ENCODE measurements around the gene ZSCAN1.
"Not testable (repeated sequence)": the region's sequence is repeated elsewhere in the genome, so short reads cannot be mapped to it uniquely, and the experiment has no call there.

The ZSCAN1 gene, protein sequence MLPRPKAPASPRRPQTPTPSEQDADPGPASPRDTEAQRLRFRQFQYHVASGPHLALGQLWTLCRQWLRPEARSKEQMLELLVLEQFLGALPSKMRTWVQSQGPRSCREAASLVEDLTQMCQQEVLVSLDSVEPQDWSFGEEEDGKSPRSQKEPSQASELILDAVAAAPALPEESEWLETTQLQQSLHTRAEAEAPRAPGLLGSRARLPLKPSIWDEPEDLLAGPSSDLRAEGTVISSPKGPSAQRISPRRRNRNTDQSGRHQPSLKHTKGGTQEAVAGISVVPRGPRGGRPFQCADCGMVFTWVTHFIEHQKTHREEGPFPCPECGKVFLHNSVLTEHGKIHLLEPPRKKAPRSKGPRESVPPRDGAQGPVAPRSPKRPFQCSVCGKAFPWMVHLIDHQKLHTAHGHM

DNA sequence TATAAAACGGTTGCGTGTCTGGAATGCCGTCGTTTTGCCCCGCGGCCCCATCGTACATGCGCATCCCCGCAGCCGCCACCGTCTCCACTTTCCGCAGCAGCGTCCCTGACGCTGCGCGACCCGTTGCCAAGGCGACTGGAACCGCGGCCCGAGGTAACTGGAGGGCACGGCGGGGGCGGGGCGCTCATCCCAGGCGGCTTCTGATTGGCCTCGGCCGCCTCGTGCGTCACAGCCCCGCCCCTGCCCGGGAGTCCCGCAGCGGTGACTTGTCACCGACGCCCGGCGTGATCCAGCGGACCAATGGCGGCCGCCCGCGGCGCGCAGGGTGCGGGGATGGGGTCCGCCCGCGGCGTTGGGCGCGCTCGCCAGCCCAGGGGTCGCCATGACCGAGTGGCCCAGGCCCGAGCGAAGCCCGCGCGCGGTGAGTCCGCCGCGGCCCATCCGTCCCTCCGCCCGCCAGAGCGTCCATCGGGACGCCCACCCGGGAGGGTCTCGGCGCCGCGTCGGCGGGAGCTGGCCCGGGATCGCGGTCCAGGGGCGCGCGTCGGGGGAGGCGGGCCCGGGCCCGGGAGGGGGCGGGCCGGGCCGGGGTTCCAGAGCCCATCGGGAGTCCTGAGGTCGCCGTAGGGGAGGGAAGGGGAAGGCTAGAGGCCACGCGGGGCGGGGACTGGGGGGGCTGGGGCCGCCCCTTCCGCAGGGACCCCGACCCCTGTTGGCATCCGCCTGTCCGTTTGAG is at the start of gene ZSCAN1:
ZSCAN1 (plus strand) TSS at position 285 of the 736 bp plus-strand sequence. CDS start 3,812 bp downstream, outside the sequence.
- FAIRE-seq (no peak), DNase-seq (ENCODE audit: insufficient read length, low spot score) (no peak)

GRCh38 chr19:57992841-57993240 is 41.0 kb upstream of the ZSCAN1 start:
- DNase-seq (ENCODE audit: insufficient read length, low spot score) (no peak), FAIRE-seq (no peak)

DNA sequence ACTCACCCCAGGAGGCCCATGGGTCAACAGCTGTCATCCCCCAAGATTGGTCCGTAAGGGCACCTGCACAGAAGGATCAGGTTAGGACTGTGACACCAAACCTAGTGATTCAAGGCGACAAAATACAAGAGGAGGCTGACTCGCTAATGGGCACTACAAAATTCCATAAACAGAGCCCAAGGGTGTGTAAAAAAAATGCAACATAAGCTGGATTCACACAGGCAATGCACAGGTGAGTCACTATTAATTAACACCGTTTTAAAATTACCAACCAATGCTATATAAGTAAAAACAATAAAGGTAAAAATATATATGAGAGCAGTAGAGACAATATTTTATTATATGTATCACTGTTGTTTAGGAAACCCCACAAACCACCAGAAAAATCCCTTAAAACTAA is 33.1 kb upstream of the ZSCAN1 start:
- FAIRE-seq, result no peak
- no peak for DNase-seq (ENCODE audit: insufficient read length, low spot score)

DNA sequence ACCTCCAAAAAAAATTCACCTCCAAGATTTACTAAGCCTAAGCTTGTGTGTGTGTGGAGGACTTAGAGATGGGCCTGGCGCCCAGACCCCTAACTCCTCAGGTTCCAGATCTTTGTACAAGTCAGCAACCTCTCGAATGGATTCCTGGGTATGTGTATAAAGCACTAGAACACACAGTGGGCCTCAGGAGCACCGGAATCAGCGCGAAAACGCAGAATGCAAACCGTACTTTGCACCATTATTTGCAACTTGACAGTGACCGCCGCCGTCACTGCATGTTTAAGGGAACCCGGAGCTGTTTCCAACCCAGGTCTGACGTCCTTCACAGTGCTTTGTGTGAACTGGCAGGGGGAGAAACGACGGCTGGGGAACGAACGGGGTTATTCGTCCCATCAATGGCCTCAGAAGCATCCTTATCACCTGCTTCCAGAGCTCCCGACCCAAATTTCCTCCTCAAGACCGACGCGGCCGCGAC is 31.9 kb upstream of the ZSCAN1 start:
- DNase-seq (ENCODE audit: insufficient read length, low spot score) (no peak), FAIRE-seq (no peak)

GRCh38 chr19:58002384-58003173 is 31.2 kb upstream of the ZSCAN1 start, which contains the start of gene ZNF606:
ZNF606 (minus strand) TSS chr19:58002820; CDS start chr19:58001319, 1,501 bp downstream.
- FAIRE-seq (peak; percentile 76), DNase-seq (ENCODE audit: insufficient read length, low spot score) (peak; percentile 90)

DNA sequence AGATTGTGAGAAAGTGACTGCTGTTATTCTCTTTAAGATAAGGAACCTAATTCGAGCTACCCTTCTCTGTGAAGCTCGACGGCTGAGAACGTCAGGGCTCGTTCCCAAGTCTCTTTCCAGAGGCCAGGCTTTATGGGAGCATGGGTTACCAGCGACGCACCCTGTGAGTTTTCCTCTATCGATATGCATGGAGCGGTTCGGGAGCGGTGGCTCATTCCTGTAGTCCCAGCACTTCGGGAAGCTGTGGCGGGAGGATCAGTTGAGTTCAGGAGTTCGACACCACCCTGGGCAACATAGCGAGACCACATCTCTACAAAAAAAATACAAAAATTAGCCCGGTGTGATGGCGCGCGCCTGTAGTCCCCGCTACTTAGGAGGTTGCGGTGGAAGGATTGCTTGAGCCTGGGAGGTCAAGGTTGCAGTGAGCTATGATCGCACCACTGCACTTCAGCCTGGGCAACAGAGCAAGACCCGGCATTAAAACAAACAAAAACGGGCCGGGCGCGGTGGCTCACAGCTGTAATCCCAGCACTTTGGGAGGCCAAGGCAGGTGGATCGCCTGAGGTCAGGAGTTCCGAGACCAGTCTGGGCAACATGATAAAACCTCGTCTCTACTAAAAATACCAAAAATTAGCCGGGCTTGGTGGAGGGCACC is 30.5 kb upstream of the ZSCAN1 start:
- DNase-seq (ENCODE audit: insufficient read length, low spot score) (no peak), FAIRE-seq (no peak)

DNA sequence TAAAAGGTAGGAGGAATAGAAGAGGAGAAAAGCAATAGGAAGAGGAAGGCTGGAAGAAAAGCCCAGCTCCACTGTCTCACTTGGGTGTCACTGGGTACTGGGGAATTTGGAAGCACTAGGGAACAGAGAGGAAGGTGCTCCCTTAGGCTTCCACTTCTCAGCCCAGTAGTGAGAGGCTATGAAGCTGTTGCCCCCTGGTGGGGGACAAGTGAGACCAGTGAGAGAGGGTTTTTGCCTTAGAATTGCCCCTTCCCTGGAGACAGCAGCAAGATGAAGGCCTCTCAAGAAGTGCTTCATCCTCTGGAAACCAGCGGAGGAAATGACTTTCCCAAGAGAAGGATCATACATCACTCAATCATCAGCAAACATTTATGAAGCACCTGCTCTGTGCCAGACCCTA is 26.5 kb upstream of the ZSCAN1 start:
- DNase-seq (ENCODE audit: insufficient read length, low spot score), result no peak
- no peak for FAIRE-seq

DNA sequence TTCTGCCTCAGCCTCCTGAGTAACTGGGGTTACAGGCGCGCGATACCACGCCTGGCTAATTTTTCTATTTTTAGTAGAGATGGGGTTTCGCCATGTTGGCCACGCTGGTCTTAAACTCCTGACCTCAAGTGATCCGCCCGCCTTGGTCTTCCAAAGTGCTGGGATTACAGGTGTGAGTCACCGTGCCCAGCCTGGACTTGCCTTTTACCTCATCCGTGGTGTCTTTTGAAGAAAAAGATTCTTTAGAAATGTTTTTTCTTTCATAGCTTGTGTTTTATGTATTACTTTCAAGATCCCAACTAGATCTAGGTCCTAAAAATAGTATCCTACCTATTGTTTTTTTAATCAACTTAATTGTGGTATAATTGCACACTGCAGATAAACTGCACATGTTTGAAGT is 24.9 kb upstream of the ZSCAN1 start:
- FAIRE-seq; DNase-seq (ENCODE audit: insufficient read length, low spot score): not testable (repeated sequence)

- DNase-seq (ENCODE audit: insufficient read length, low spot score), result no peak
- FAIRE-seq, result no peak
Measured at GRCh38 chr19:58009301-58009665, 24.5 kb upstream of the ZSCAN1 start.

DNA sequence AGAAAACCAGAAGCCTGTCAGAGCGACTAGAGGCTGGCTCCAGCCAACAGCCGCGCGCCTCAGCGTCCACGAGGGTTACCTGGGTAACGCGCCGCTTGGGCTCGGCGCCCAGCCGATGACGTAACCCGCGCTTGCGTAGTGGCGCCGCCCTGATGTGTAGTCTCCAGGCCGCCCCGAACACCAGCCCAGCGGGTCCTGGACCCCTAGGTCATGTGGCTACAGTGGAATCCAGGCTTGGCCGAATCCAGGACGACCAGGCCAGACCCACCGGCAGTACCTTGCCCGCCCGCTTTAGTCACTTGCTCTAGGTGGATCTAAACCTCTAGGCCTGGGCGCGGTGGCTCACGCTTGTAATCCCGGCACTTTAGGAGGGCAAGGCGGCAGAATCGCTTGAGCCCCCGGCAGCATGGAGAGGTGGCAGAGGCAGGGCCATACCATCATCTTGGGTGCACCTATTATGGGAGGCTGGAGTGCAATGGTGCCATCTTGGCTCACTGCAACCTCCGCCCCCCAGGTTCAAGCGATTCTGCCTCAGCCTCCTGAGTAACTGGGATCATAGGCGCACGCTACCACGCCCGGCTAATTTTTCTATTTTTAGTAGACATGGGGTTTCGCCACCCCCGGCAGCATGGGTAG is 24.0 kb upstream of the ZSCAN1 start:
- DNase-seq (ENCODE audit: insufficient read length, low spot score), result peak; percentile 52
- peak; percentile 35 for FAIRE-seq

DNA sequence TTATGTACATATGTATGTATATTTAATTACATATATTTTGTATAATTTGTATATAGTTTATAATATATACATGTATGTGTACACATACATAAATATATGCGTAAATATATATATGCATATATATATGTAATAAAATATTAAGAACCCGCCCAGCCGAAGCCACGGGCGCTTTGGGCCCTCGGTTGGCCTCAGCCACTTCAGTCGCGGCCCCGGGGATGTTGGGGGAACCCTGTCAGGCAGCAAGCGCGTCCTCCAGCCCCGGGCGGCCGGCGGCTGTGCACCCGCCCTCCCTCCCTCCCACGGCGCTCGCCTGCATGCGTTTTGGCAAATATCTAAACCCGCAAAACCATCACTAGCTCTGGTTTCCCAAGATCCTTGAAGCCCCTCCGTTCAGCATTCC is 23.3 kb upstream of the ZSCAN1 start:
- DNase-seq (ENCODE audit: insufficient read length, low spot score), result no peak
- FAIRE-seq, result no peak

- no peak for FAIRE-seq
- no peak for DNase-seq (ENCODE audit: insufficient read length, low spot score)
Measured at GRCh38 chr19:58014141-58014540, 19.7 kb upstream of the ZSCAN1 start.

GRCh38 chr19:58020129-58020528 is 13.7 kb upstream of the ZSCAN1 start:
- DNase-seq (ENCODE audit: insufficient read length, low spot score) (no peak), FAIRE-seq (no peak)

GRCh38 chr19:58021541-58022282 is 12.1 kb upstream of the ZSCAN1 start:
- DNase-seq (ENCODE audit: insufficient read length, low spot score) (no peak), FAIRE-seq (no peak)

- no peak for FAIRE-seq
Measured at GRCh38 chr19:58022283-58022660, 11.6 kb upstream of the ZSCAN1 start.

GRCh38 chr19:58024661-58025060 is 9.2 kb upstream of the ZSCAN1 start:
- FAIRE-seq (no peak), DNase-seq (ENCODE audit: insufficient read length, low spot score) (no peak)

More at GRCh38 chr19:58022283-58022660, 11.6 kb upstream of the ZSCAN1 start:
- DNase-seq (ENCODE audit: insufficient read length, low spot score), result no peak

GRCh38 chr19:58034477-58034793 is 610 bp downstream of the ZSCAN1 start:
- no peak for FAIRE-seq
- no peak for DNase-seq (ENCODE audit: insufficient read length, low spot score)

GRCh38 chr19:58035863-58036262 is 2.0 kb downstream of the ZSCAN1 start:
- FAIRE-seq (no peak), DNase-seq (ENCODE audit: insufficient read length, low spot score) (no peak)

GRCh38 chr19:58037927-58038687 is 4.3 kb downstream of the ZSCAN1 start:
- DNase-seq (ENCODE audit: insufficient read length, low spot score), result no peak
- no peak for FAIRE-seq

Data from GM19239 (cell line).